Astrocyte (in vitro differentiated cells and primary cell): Measurements from ENCODE around the gene PADI4.
"Not testable (repeated sequence)": the region's sequence is repeated elsewhere in the genome, so short reads cannot be mapped to it uniquely, and the experiment has no call there.

ENCODE experiments used
- EZH2 ChIP-seq: IDR thresholded peaks from 2 replicates; pipeline ENCODE4 v1.6.1; 2012; ENCODE audit warnings: mild to moderate bottlenecking, low read length, inconsistent platforms; ENCODE audit not compliant: insufficient read depth
- TF ChIP-seq, protein P1 (sequence below): IDR thresholded peaks from 2 replicates; pipeline ENCODE4 v1.5.1; 2011; ENCODE audit warnings: low read depth, mild to moderate bottlenecking, inconsistent platforms, low read length, moderate library complexity; ENCODE audit not compliant: insufficient read depth

DNA sequence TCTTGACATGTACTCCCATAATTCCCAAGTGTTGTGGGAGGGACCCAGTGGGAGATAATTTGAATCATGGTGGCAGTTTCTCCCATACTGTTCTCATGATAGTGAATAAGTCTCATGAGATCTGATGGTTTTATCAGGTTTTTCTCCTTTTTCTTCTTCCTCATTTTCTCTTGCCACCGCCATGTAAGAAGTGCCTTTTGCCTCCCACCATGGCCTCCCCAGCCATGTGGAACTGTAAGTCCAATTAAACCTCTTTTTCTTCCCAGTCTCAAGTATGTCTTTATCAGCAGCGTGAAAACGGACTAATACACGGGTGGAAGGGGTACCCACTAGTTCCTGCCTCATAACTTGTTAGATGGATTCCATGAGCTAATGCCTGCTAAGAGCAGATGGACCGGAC is 37.5 kb downstream of the PADI4 start:
- TF ChIP-seq, protein P1, sequence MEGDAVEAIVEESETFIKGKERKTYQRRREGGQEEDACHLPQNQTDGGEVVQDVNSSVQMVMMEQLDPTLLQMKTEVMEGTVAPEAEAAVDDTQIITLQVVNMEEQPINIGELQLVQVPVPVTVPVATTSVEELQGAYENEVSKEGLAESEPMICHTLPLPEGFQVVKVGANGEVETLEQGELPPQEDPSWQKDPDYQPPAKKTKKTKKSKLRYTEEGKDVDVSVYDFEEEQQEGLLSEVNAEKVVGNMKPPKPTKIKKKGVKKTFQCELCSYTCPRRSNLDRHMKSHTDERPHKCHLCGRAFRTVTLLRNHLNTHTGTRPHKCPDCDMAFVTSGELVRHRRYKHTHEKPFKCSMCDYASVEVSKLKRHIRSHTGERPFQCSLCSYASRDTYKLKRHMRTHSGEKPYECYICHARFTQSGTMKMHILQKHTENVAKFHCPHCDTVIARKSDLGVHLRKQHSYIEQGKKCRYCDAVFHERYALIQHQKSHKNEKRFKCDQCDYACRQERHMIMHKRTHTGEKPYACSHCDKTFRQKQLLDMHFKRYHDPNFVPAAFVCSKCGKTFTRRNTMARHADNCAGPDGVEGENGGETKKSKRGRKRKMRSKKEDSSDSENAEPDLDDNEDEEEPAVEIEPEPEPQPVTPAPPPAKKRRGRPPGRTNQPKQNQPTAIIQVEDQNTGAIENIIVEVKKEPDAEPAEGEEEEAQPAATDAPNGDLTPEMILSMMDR = not testable (repeated sequence)
- TF ChIP-seq EZH2 = not testable (repeated sequence)
